ENCODE results near the gene TSHZ3.

GRCh38 chr19:31262725-31263191, 86.5 kb downstream of the TSHZ3 start:
- TF ChIP-seq POLR2A (IDR thresholded peaks at IDR 0.05) (no peak), CTCF (IDR thresholded peaks at IDR 0.05) (no peak)
